Suprapubic skin (tissue), 4 donors: ENCODE data around the gene NCAM1. TPM values are rescaled to one million over a fixed set of nuclear protein-coding genes. Genes with fewer than 3 reads are reported as not detected.

Experiments used
- DNase-seq, 2 donors: peaks; one replicate each; pipeline ENCODE4 v3.0.0-alpha.2; 2019; ENCODE audit warnings: low spot score in 2 of 2
- H3K27ac ChIP-seq: fragments of 200-600 bp; sonication (generic); one replicate; pipeline ENCODE4 v1.5.1; 2019
- H3K27me3 ChIP-seq: fragments of 200-600 bp; sonication (generic); one replicate; pipeline ENCODE4 v1.5.1; 2019
- H3K36me3 ChIP-seq: fragments of 200-600 bp; sonication (generic); one replicate; pipeline ENCODE4 v1.5.1; 2019
- H3K4me1 ChIP-seq: fragments of 200-600 bp; sonication (generic); one replicate; pipeline ENCODE4 v1.5.1; 2019
- H3K4me3 ChIP-seq: fragments of 200-600 bp; sonication (generic); one replicate; pipeline ENCODE4 v1.5.1; 2019; ENCODE audit warnings: mild to moderate bottlenecking
- H3K9me3 ChIP-seq: fragments of 200-600 bp; sonication (generic); one replicate; pipeline ENCODE4 v1.5.1; 2019
- EP300 ChIP-seq: sonication (generic); formaldehyde crosslinking; IDR thresholded peaks from one replicate; pipeline ENCODE4 v1.6.1; 2017; ENCODE audit warnings: antibody characterized with exemption
- POLR2A ChIP-seq, 2 donors: fragments of 450-650 bp; IDR thresholded peaks; one replicate each; pipeline ENCODE4 v1.6.1; 2017; ENCODE audit warnings: antibody characterized with exemption in 2 of 2, mild to moderate bottlenecking in 2 of 2, moderate library complexity in 2 of 2
- POLR2AphosphoS5 ChIP-seq, 3 donors: sonication (generic); formaldehyde crosslinking; IDR thresholded peaks; one replicate each; pipeline ENCODE4 v1.6.1; 2017; ENCODE audit warnings: antibody characterized with exemption in 3 of 3
- WGBS: methylation state at CpG from one replicate; pipeline ENCODE4 v1.1.5; 2018; 5-methylcytosine and 5-hydroxymethylcytosine counted together
- total RNA-seq, 4 donors: library from RNA; depleted of rRNA; stranded (reverse); fragments of >200 nt; gene quantifications; one replicate each; pipeline ENCODE4 v1.1.0, GENCODE V29; 2016
- TF ChIP-seq, protein P1 (sequence below), 2 donors: fragments of 200-600 bp in 1 of 2; fragments of 450-650 bp in 1 of 2; sonication (generic) in 1 of 2; IDR thresholded peaks; one replicate each; pipeline ENCODE4 v1.5.1; 2016 to 2019; ENCODE audit warnings: antibody characterized with exemption in 2 of 2, mild to moderate bottlenecking in 1 of 2, moderate library complexity in 1 of 2

The NCAM1 gene
- total RNA-seq, 4 donors from 2014 or later: 0.98 to 3.3 (median 1.9) TPM

DNA sequence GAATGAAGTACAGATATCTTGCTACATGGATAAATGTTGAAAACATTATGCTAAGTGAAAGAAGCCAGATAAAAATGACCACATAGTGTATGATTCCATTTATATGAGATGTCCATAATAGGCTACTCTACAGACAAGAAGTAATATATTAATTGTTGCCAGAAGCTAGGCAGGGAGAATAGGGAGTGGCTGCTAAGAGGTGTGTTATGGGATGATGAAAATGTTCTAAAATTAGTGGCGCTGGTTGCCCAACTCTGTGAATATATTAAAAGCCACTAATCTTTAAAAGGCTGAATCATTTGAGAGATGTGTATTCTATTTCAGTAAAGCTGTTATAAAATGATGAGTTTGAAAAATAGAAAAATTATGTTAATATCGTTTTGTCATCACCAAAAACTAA lies 144.4 kb downstream of the NCAM1 start:
- Histone ChIP-seq H3K9me3 (no peaks in the 10 kb centered on the region), H3K27ac (no peak overlapping the region), H3K4me1 (no peaks in the 10 kb centered on the region), H3K36me3 (no peaks in the 10 kb centered on the region), H3K4me3 (no peak overlapping the region), H3K27me3 (no peaks in the 10 kb centered on the region)
- no peak for TF ChIP-seq POLR2AphosphoS5 (IDR thresholded peaks at IDR 0.05)
- WGBS: 61% methylated on average over 2 of the region's 2 CpGs
- no peak for DNase-seq

DNA sequence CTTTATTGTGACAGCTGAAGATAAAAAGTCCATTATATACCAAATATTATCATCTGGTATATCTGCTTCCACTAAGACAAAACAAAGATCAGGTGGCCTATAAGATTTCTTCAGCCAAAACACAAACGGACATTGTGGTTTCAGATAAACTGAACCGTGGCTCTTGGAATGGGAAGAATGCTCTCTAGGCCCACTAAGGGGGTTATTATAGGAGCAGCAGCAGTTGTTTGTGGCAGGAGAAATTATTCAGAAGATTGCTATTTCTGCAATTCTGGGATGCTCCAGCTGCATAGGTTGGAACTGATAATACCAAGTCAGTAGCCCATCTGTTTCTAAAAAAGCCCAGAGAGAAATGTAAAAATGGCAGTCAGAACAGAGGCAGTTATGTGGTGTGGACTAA lies 145.3 kb downstream of the NCAM1 start:
- no peaks in the 10 kb centered on the region for H3K36me3 ChIP-seq
- no peaks in the 10 kb centered on the region for H3K9me3 ChIP-seq
- no peak for DNase-seq
- TF ChIP-seq EP300 (no peak), POLR2AphosphoS5 (IDR thresholded peaks at IDR 0.05) (no peak), POLR2A (IDR thresholded peaks at IDR 0.05) (no peak)
- TF ChIP-seq, protein P1, sequence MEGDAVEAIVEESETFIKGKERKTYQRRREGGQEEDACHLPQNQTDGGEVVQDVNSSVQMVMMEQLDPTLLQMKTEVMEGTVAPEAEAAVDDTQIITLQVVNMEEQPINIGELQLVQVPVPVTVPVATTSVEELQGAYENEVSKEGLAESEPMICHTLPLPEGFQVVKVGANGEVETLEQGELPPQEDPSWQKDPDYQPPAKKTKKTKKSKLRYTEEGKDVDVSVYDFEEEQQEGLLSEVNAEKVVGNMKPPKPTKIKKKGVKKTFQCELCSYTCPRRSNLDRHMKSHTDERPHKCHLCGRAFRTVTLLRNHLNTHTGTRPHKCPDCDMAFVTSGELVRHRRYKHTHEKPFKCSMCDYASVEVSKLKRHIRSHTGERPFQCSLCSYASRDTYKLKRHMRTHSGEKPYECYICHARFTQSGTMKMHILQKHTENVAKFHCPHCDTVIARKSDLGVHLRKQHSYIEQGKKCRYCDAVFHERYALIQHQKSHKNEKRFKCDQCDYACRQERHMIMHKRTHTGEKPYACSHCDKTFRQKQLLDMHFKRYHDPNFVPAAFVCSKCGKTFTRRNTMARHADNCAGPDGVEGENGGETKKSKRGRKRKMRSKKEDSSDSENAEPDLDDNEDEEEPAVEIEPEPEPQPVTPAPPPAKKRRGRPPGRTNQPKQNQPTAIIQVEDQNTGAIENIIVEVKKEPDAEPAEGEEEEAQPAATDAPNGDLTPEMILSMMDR (IDR thresholded peaks at IDR 0.05): no peak
- no peak overlapping the region for H3K27ac ChIP-seq
- no peak overlapping the region for H3K4me3 ChIP-seq
- 77% methylated on average over 2 of the region's 2 CpGs for WGBS
- H3K27me3 ChIP-seq: no peaks in the 10 kb centered on the region
- H3K4me1 ChIP-seq: no peaks in the 10 kb centered on the region

DNA sequence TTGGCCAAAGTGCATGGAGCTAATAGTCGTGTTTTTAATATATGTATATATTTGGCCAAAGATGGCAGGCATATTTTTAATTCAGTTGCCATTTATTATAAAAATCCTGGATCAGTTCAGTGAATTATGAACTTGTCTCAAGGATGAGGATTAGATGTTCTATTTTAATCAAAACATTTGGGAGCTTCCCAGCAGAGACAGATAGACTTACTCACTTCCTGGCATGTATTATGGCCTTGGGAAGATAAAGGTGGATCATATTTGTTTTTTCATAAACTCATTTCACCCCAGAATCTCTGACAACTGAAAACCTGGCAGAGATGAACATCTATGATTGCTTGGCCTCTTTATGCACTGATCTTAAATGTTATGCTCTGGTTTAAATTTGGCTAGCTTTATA lies 148.8 kb downstream of the NCAM1 start:
- no peaks in the 10 kb centered on the region for H3K36me3 ChIP-seq
- H3K27ac ChIP-seq: no peak overlapping the region
- no peak overlapping the region for H3K4me3 ChIP-seq
- 52% methylated on average over 1 of the region's 1 CpG for WGBS
- DNase-seq: no peak
- no peak for TF ChIP-seq POLR2AphosphoS5 (IDR thresholded peaks at IDR 0.05)
- TF ChIP-seq POLR2A (IDR thresholded peaks at IDR 0.05): no peak
- TF ChIP-seq, protein P1 (IDR thresholded peaks at IDR 0.05): no peak
- TF ChIP-seq EP300: no peak
- H3K27me3 ChIP-seq: no peaks in the 10 kb centered on the region
- peaks cover 2% of the 10 kb centered on the region for H3K4me1 ChIP-seq
- no peaks in the 10 kb centered on the region for H3K9me3 ChIP-seq

DNA sequence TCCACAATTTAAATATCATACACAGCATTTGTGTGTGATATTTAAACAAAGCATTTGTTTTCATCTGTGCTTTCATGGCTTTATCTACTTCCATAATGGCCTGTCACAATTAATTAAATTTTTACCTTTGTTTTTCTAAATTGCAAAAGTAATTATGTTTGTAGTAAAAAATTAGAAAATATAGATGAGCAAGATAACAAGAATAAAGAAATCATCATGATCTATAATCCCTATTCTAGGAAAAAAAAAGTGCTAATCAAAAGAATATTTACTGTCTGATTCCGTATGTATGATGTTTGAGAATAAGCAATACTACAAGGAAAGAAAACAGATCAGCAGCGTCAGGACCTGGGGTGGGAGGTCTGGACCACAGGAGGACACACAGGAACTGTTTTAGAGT lies 149.9 kb downstream of the NCAM1 start:
- H3K36me3 ChIP-seq: no peaks in the 10 kb centered on the region
- no peak overlapping the region for H3K4me3 ChIP-seq
- no peaks in the 10 kb centered on the region for H3K27me3 ChIP-seq
- H3K9me3 ChIP-seq: no peaks in the 10 kb centered on the region
- TF ChIP-seq, protein P1 (IDR thresholded peaks at IDR 0.05): no peak
- no peak for TF ChIP-seq POLR2A (IDR thresholded peaks at IDR 0.05)
- H3K27ac ChIP-seq: no peak overlapping the region
- DNase-seq: no peak
- H3K4me1 ChIP-seq: peaks cover 2% of the 10 kb centered on the region
- WGBS: 87% methylated on average over 2 of the region's 2 CpGs

DNA sequence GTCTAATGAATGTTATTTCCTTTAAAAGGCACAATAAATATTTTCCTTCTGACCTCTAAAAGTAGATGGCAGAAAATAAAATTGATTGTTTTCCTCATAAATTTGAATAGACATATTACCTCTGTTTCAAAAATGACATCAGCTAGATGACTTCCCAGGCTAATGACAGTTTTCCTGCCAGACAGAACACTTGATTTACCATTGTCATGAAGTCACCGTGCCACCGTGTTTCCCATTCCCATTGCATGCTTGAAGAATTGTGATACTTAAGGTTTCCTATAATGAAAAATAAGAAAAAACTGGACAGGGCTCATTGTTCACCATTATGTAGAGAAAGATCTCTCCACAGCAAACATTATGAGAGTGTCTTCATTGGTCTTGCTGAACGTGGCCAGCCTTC lies 151.1 kb downstream of the NCAM1 start:
- Histone ChIP-seq H3K9me3 (no peaks in the 10 kb centered on the region), H3K4me1 (peaks cover 2% of the 10 kb centered on the region), H3K27me3 (no peaks in the 10 kb centered on the region), H3K36me3 (no peaks in the 10 kb centered on the region), H3K27ac (no peak overlapping the region), H3K4me3 (no peak overlapping the region)
- TF ChIP-seq EP300 (no peak), POLR2A (IDR thresholded peaks at IDR 0.05) (no peak)
- TF ChIP-seq, protein P1 (IDR thresholded peaks at IDR 0.05): no peak
- WGBS: 58% methylated on average over 3 of the region's 3 CpGs
- DNase-seq: no peak
